GM21447 (cell line): ENCODE measurements around the gene OR2T3.
"Not testable (repeated sequence)": the region's sequence is repeated elsewhere in the genome, so short reads cannot be mapped to it uniquely, and the experiment has no call there.

ENCODE experiments used
- ATAC-seq: cut with Tn5 transposase; IDR thresholded peaks from one replicate; pipeline ENCODE4 v1.9.1; 2021; ENCODE audit not compliant: unreplicated experiment

Gene OR2T3

DNA sequence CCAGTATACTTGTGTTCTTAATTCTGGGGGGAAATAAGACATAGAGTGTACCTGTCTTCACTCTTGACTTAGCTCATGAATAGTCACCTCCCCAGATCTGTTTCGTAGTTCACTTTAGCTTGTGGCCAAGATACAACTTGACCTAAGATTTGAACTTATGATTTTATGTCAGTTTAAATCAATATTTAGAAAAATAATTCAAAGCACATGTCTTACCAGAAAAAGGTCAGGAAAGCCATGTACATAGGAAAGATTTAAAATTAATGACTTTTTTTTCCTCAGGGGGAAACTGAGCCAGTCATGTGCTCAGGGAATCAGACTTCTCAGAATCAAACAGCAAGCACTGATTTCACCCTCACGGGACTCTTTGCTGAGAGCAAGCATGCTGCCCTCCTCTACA, at the start of gene OR2T3:
TSS of gene OR2T3 (plus strand) at position 301 of the 400 bp plus-strand sequence. CDS start at position 301, 0 bp downstream.
- not testable (repeated sequence) for ATAC-seq

DNA sequence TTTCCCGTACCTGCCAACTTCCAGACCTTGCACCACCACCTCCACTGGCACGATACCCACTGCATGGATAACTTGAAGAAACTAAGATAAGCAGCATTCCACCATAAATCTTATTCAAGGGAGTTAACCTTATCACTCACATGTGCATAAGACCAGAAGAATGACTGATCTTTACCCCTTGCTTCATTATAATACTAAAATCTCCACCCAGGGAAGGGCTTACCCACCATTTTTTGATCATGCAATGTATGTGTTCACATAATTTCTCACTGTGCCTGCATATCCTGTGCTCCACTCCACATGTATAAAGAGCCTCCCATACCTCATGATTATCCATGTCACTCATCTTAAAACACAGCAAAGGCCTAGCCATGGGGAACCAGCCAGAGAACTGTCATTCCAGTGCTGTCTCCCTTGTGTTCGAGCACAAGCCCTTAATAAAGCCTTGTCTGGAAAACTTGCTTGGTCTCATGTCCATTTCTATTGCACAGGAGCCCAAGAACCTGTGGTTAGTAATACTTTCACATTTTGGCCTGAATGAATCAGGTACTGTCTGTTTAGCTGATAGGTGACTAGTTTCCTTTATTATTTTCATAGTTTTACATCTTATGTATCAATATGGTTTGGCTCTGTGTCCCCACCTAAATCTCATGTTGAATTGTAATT, 45.5 kb upstream of the OR2T3 start:
- peak; percentile 31 for ATAC-seq

DNA sequence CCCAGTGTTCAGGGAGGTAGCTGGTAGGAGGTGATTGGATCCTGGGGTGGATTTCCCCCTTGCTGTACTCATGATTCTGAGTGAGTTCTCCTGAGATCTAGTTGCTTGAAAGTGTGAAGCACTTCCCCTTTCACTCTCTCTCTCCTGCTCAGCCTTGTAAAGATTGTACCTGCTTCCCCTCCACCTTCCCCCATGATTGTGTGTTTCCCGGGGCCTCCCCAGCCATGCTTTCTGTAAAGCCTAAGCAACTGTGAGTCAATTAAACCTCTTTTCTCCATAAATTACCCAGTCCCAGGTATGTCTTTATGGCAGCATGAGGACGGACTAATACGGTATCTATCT, 45.0 kb upstream of the OR2T3 start:
- peak; percentile 93 for ATAC-seq

DNA sequence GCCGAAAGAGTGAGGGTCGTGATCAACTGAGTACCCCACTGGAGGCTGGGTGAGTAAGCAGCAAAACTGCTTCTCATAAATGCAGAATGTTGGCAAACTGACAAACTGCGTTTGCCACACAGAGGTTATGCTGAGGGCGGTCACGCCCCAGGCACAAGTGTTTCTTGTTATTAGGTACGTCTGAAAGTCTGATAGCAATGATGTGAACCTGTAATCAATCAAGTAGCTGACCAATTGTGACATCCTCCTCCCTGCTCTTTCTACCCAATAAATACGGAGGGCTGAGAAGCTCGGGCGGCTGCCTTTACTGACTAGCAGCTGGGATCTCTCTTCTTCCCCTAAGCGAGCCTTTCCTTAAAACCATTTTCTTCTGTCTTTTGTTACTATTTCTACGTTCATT, 41.5 kb upstream of the OR2T3 start:
- ATAC-seq, result not testable (repeated sequence)

DNA sequence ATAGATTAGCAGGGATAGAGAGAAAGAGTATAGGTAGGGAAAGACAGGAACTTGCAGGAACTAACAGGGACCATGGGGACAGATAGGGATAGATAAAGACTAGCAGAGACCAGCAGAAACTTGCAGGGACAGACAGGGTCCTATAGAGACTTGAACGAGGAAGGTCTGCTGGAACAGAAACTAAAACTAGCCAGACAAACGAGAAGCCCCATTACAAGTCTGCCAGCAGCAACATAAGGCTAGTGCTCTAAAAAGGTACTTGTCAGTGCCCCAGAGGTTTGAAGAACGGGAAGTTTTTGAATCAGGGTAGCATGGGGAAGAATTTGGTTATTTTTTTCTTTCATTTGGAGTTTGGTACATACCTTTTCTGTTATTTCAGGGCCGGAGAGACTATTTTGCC, 41.0 kb upstream of the OR2T3 start:
- ATAC-seq, result peak; percentile 47

- ATAC-seq, result not testable (repeated sequence)
Observed at GRCh38 chr1:248433811-248434415, 39.2 kb upstream of the OR2T3 start.

GRCh38 chr1:248434913-248435312, 38.2 kb upstream of the OR2T3 start:
- ATAC-seq, result not testable (repeated sequence)

GRCh38 chr1:248436303-248436702, 36.8 kb upstream of the OR2T3 start:
- peak; percentile 43 for ATAC-seq

DNA sequence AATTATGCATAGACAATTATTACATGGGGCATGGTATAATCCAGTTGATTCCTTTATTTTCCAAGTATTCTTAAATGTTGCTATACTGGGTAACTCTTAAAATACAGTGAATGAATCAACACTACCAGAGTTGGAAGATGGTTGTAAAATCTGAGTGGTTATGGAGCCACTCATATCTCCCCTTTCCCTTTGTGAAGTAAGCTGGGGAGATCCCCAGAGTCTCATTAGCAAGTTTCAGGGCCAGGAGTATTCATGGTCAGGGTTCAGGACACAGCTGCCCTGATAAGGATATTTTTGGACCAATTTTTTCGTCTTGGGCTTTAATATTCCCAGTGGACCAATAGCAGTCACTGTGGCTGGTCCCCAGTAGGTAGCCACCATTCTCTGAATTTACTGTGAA, 34.5 kb upstream of the OR2T3 start:
- not testable (repeated sequence) for ATAC-seq

GRCh38 chr1:248439283-248439682, 33.9 kb upstream of the OR2T3 start:
- ATAC-seq, result not testable (repeated sequence)

DNA sequence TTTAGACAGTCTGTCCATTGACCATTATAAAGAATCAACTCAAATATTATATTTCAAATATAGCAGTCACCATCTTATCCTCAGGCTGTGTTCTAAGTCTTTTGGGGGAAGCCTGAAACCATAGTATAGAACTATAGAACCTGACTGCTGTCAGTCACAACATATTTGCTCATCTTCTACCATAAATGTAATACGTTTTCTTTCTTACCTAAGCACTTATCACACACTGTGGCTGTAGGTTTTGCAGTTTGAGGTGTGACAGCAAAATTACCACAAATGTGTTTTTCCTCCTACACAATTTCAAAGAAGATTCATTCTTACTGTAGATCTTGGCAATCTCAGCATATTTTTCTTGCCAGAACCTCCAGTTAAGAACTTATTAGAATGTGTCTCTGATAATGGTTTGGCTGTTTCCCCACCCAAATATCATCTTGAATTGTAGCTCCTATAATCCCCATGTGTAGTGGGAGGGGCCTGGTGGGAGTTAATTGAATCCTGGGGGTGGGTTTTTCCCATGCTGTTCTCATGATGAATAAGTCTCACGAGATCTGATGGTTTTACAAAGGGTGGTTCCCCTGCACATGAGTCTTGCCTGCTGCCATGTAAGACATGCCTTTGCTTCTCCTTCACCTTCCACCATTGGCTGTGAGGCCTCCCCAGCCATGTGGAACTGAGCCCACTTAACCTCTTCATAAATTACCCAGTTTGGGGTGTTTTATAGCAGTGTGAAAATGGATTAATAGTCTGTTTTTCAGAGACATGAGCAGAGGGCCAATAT, 30.5 kb upstream of the OR2T3 start:
- not testable (repeated sequence) for ATAC-seq

GRCh38 chr1:248444603-248445002, 28.5 kb upstream of the OR2T3 start:
- ATAC-seq, result not testable (repeated sequence)

- ATAC-seq, result not testable (repeated sequence)
Observed at GRCh38 chr1:248445399-248445798, 27.8 kb upstream of the OR2T3 start, which contains the start of gene OR2T2. OR2T2 (plus strand) TSS chr1:248445637; CDS start chr1:248452798, 7,161 bp downstream.

- ATAC-seq, result peak; percentile 52
Observed at GRCh38 chr1:248448409-248449074, 24.6 kb upstream of the OR2T3 start.

- peak; percentile 0 for ATAC-seq
Observed at GRCh38 chr1:248449821-248450465, 23.2 kb upstream of the OR2T3 start.

DNA sequence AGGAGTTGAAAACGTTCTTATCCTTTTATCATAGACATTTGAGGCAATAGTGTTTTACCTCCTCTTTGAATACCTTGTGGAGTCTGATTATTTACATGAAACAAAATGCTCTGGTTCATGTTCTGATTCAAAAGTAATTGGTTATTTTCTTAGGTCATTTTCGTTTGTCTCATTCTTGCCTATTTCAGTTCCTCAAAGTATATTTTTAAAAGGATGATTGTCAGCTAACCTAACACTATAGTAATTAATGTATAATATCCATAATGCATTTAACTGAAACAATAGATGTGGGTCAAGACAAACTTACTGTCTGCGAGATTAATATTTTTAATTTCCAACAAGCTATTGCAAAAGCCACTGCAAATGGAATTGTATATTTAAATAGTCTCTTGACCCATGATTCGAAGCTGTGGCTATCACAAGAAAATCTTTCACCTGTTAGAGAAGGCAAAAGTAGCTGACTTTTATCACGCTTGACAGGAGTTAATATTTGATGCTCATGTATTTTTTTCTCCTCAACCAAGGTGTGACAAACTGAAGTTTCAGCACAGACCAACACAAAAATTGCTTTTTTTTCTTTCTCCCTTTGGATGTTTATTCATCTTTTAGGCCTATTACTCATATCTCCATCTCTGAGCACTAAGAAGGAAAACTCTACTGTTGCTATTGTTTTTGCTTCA, 22.5 kb upstream of the OR2T3 start:
- ATAC-seq, result peak; percentile 64

DNA sequence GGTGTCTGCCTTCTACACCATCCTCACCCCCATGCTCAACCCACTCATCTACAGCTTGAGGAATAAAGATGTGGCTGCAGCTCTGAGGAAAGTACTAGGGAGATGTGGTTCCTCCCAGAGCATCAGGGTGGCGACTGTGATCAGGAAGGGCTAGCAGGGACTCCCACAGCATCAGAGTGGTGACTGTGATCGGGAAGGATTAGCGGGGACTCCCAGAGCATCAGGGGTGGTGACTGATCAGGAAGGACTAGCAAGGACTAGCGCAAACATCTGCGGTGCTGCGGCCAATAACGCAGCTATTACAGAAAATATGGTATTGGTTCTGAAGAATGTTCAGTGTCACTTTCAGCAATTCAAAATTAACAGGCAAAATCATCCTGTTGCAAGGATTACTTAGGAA, 19.5 kb upstream of the OR2T3 start:
- ATAC-seq, result not testable (repeated sequence)

GRCh38 chr1:248455045-248455444, 18.1 kb upstream of the OR2T3 start:
- ATAC-seq, result not testable (repeated sequence)

GRCh38 chr1:248456635-248457034, 16.5 kb upstream of the OR2T3 start:
- ATAC-seq, result not testable (repeated sequence)

GRCh38 chr1:248459117-248459516, 14.0 kb upstream of the OR2T3 start:
- ATAC-seq, result not testable (repeated sequence)
